Brain microvascular endothelial cell (primary cell): ENCODE data around the gene ATXN3L.

Source experiments
- DNase-seq: peaks from one replicate; pipeline ENCODE4 v3.0.0-alpha.2; 2020
- H3K27ac ChIP-seq: fragments of 250-450 bp; sonication (Bioruptor Pico); 2 replicates; pipeline ENCODE4 v1.5.1; 2020; ENCODE audit warnings: mild to moderate bottlenecking, moderate library complexity
- H3K27me3 ChIP-seq: fragments of 250-450 bp; sonication (Bioruptor Pico); replicated peaks from 2 replicates; pipeline ENCODE4 v1.5.1; 2020; ENCODE audit warnings: mild to moderate bottlenecking
- H3K36me3 ChIP-seq: fragments of 250-450 bp; sonication (Bioruptor Pico); replicated peaks from 2 replicates; pipeline ENCODE4 v1.5.1; 2020; ENCODE audit warnings: mild to moderate bottlenecking
- H3K4me3 ChIP-seq: 2 replicates; pipeline ENCODE4 v1.5.1; 2011; ENCODE audit warnings: low read depth, mild to moderate bottlenecking, control low read depth, low read length, moderate library complexity
- in situ Hi-C: cut with HindIII; loops from 2 replicates; pipeline ENCODE4 v1.10.0; 2017; ENCODE audit warnings: low sequenced_read_pairs, low pct_ligation_motif_present
- TF ChIP-seq, protein P1 (sequence below): IDR thresholded peaks from 2 replicates; pipeline ENCODE4 v1.5.1; 2011; ENCODE audit warnings: low read depth, mild to moderate bottlenecking, moderate library complexity, low read length, control low read depth, inconsistent platforms; ENCODE audit errors: missing control alignments

The ATXN3L gene

DNA sequence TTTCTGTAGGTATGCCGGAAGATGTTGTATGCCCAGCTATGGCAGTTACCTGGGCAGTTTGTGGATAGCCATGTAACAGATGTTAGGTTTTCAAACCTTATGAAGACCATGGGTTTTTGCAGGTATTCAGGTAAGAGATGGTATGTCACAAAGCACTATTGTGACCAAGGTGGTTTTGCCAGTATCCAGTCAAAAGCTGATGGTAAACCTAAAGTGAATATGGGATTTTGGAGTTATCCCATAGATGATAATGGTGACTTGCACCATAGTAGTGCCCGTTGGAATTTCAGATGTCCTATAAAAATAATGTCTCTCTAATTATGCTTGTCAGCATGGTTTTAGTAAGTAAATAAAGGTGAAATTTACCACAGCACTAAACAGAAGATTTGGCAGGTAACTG lies at the start of gene ATXN3L:
ATXN3L (minus strand) TSS at position 101 of the 400 bp plus-strand sequence. CDS start 119 bp downstream, outside the sequence.
- in situ Hi-C loops: no loop called here
- TF ChIP-seq, protein P1, sequence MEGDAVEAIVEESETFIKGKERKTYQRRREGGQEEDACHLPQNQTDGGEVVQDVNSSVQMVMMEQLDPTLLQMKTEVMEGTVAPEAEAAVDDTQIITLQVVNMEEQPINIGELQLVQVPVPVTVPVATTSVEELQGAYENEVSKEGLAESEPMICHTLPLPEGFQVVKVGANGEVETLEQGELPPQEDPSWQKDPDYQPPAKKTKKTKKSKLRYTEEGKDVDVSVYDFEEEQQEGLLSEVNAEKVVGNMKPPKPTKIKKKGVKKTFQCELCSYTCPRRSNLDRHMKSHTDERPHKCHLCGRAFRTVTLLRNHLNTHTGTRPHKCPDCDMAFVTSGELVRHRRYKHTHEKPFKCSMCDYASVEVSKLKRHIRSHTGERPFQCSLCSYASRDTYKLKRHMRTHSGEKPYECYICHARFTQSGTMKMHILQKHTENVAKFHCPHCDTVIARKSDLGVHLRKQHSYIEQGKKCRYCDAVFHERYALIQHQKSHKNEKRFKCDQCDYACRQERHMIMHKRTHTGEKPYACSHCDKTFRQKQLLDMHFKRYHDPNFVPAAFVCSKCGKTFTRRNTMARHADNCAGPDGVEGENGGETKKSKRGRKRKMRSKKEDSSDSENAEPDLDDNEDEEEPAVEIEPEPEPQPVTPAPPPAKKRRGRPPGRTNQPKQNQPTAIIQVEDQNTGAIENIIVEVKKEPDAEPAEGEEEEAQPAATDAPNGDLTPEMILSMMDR: no peak
- Histone ChIP-seq H3K27ac (no peak within 1 kb of the TSS), H3K36me3 (no peaks in the 10 kb centered on the region), H3K27me3 (no peaks in the 10 kb centered on the region), H3K4me3 (no peak within 1 kb of the TSS)
- no peak for DNase-seq

DNA sequence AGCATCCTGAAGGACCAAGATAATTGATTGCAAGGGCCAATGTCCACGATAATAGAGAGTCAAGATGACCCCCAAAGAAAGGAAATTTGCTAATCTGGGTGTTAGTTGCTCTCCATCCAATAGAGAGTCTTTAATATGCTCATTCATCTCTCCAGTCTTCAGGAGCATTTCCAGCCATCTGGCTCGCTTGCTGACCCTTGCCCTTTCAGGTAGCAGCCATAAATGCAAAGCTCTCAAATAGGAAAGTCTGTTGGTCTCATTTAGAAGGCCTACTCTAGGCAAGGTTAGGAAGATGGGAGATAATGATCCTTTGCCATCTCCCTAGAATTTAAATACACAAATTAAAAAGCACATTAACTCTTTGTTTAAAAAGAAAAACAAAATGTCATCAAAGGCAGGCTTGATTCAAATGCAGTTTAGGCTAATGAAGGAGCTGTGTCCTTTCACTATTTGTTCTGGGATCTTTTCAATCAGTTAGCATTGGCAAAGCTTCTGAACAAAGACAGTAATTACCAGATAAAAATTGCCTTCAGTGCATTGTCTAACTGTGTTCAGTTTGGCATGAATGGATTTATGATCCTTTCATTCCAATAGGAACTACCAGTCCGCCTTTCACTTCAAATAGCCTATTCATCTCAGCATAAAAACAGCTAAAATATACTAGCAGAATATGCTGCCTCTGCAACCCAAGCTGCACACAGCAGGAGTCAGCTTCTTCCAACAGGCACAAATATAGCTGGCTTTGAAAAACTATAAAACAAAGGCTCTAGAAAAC lies 49.6 kb upstream of the ATXN3L start:
- TF ChIP-seq, protein P1: no peak
- Histone ChIP-seq H3K4me3 (no peak overlapping the region), H3K36me3 (no peaks in the 10 kb centered on the region), H3K27me3 (no peaks in the 10 kb centered on the region), H3K27ac (no peak overlapping the region)
- in situ Hi-C loops: no loop called here
- no peak for DNase-seq

DNA sequence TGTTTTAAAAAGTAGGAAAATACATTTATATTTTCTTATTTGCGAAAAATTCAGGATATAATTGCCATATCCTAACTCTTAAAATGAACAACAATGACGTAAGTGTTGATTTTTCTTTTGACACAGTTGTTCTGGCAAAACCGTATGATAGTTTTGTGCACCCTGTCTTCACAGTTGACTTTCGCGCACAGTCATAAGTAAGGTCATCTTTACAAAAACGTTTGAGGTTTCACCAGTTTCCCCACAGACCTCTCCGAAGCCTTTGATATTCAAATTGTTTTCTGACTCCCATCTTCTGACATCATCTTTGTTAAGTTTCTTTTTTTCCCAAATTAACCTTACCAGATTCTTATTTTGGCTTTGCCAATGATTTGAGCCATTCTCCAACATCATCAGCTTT lies 48.1 kb upstream of the ATXN3L start:
- TF ChIP-seq, protein P1: no peak
- in situ Hi-C loops: no loop called here
- no peak for DNase-seq
- Histone ChIP-seq H3K36me3 (no peaks in the 10 kb centered on the region), H3K27me3 (no peaks in the 10 kb centered on the region), H3K27ac (no peak overlapping the region), H3K4me3 (no peak overlapping the region)

DNA sequence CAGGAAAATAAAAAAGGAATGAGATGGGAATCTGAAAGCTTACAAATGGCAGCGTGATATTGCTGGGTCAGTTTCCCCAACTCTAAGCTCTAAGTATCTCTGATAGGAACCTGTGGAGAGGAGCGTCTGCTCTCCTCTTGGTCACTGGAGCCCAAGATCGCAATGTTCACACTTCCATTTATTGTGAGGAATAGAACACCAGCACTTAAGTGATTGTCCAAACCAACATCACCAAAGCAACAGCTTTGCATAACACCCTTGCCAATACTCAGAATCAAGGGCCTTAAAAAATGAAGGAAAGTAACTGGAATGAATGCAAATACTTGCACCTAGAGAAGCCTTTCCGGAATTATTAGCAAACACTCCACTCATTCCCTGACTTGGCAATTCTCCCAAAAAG lies 46.8 kb upstream of the ATXN3L start:
- Histone ChIP-seq H3K27me3 (no peaks in the 10 kb centered on the region), H3K27ac (no peak overlapping the region), H3K36me3 (no peaks in the 10 kb centered on the region), H3K4me3 (no peak overlapping the region)
- in situ Hi-C loops: no loop called here
- TF ChIP-seq, protein P1: no peak
- DNase-seq: no peak

DNA sequence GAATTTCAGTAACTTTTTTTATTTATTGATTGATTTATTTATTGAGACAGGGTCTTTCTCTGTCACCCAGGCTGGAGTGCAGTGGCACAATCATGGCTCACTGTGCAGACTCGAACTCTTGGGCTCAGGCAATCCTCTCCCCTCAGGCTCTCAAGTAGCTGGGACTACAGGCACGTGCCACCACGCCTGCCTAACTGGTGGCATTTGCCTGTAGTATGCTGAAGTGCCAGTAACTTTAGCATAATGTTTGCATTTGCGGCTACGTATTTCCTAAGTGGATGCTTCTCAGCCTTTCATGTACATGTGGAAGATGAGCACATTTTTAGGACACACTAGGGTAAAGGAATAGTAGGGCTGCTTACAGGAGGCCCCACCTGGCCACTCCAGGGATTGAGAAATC lies 45.3 kb upstream of the ATXN3L start:
- in situ Hi-C loops: no loop called here
- Histone ChIP-seq H3K27me3 (no peaks in the 10 kb centered on the region), H3K4me3 (no peak overlapping the region), H3K36me3 (no peaks in the 10 kb centered on the region), H3K27ac (no peak overlapping the region)
- DNase-seq: no peak
- TF ChIP-seq, protein P1: no peak
